HepG2 (cell line): ENCODE results near the gene CAPN10. TPM values are rescaled to one million over a fixed set of nuclear protein-coding genes. Genes with fewer than 3 reads are reported as not detected.

Experiments used
- ATF1 ChIP-seq: IDR thresholded peaks from 2 replicates; pipeline ENCODE4 v1.6.1; 2016; ENCODE audit warnings: mild to moderate bottlenecking, control low read depth
- ATF7 ChIP-seq, 2 experiments: fragments of 450-650 bp in 1 of 2; sonication (generic) in 1 of 2; formaldehyde crosslinking in 1 of 2; IDR thresholded peaks; 2 replicates each; pipeline versions ENCODE4 v1.4.0 to v1.6.1; 2016 to 2020; ENCODE audit warnings: antibody characterized with exemption in 1 of 2, mild to moderate bottlenecking in 1 of 2, missing genetic modification reagents in 1 of 2
- CCAR2 ChIP-seq: fragments of 200-400 bp; formaldehyde crosslinking; optimal IDR thresholded peaks from 2 replicates; pipeline ENCODE3; 2018; ENCODE audit warnings: low read depth, mild to moderate bottlenecking, low read length, moderate library complexity
- CENPT ChIP-seq: sonication (generic); formaldehyde crosslinking; IDR thresholded peaks from 2 replicates; pipeline ENCODE4 v1.8.0; 2022; ENCODE audit warnings: low read depth, mild to moderate bottlenecking, moderate library complexity, missing genetic modification reagents
- DNMT3B ChIP-seq: conservative IDR thresholded peaks from 2 replicates; pipeline ENCODE4 v1.6.1; 2016; ENCODE audit warnings: missing biosample characterization, control low read depth
- EED ChIP-seq: sonication (generic); formaldehyde crosslinking; IDR thresholded peaks from 2 replicates; pipeline ENCODE4 v1.5.0; 2020; ENCODE audit warnings: mild to moderate bottlenecking, missing genetic modification reagents
- HCFC1 ChIP-seq: fragments of 150-350 bp; IDR thresholded peaks from 2 replicates; pipeline ENCODE4 v1.6.1; 2014; ENCODE audit warnings: low read depth, low read length
- HOXD1 ChIP-seq: sonication (generic); formaldehyde crosslinking; IDR thresholded peaks from 2 replicates; pipeline ENCODE4 v1.5.0; 2020; ENCODE audit warnings: missing genetic modification reagents
- KDM5B ChIP-seq: sonication (generic); formaldehyde crosslinking; IDR thresholded peaks from 2 replicates; pipeline ENCODE4 v1.4.0; 2020; ENCODE audit warnings: missing genetic modification reagents, mild to moderate bottlenecking, borderline replicate concordance
- MTF1 ChIP-seq: sonication (generic); formaldehyde crosslinking; IDR thresholded peaks from 2 replicates; pipeline ENCODE4 v1.5.0; 2020; ENCODE audit warnings: missing genetic modification reagents
- NR1H2 ChIP-seq: sonication (generic); formaldehyde crosslinking; IDR thresholded peaks from 2 replicates; pipeline ENCODE4 v1.8.1; 2022; ENCODE audit warnings: low read depth, missing genetic modification reagents, borderline replicate concordance
- RBFOX2 ChIP-seq: fragments of 200-400 bp; formaldehyde crosslinking; IDR thresholded peaks from 2 replicates; pipeline ENCODE4 v1.6.1; 2017; ENCODE audit warnings: low read depth, mild to moderate bottlenecking, low read length
- RNF2 ChIP-seq: fragments of 450-650 bp; conservative IDR thresholded peaks from 2 replicates; pipeline ENCODE4 v1.6.1; 2016; ENCODE audit warnings: low read depth
- SAP130 ChIP-seq: IDR thresholded peaks from 2 replicates; pipeline ENCODE4 v1.6.1; 2016; ENCODE audit warnings: low read depth
- SIN3A ChIP-seq: IDR thresholded peaks from 2 replicates; pipeline ENCODE4 v1.6.1; 2011; ENCODE audit warnings: low read depth, mild to moderate bottlenecking, control low read depth, low read length, borderline replicate concordance
- STAG1 ChIP-seq: sonication (generic); formaldehyde crosslinking; IDR thresholded peaks from 2 replicates; pipeline ENCODE4 v1.4.0; 2020; ENCODE audit warnings: missing genetic modification reagents
- TCF12 ChIP-seq, 2 experiments: fragments of 450-650 bp in 1 of 2; sonication (generic) in 1 of 2; formaldehyde crosslinking in 1 of 2; IDR thresholded peaks; 2 replicates each; pipeline versions ENCODE4 v1.6.1 to v1.8.0; 2017 to 2022; ENCODE audit warnings: antibody characterized with exemption in 1 of 2, mild to moderate bottlenecking in 1 of 2, missing genetic modification reagents in 1 of 2, moderate library complexity in 1 of 2
- ZKSCAN5 ChIP-seq: sonication (generic); formaldehyde crosslinking; IDR thresholded peaks from 2 replicates; pipeline ENCODE4 v1.5.1; 2020; ENCODE audit warnings: mild to moderate bottlenecking, missing genetic modification reagents
- ZNF530 ChIP-seq: sonication (generic); formaldehyde crosslinking; IDR thresholded peaks from 2 replicates; pipeline ENCODE4 v1.5.0; 2020; ENCODE audit warnings: low read depth, mild to moderate bottlenecking, missing genetic modification reagents
- ZNF569 ChIP-seq: sonication (generic); formaldehyde crosslinking; IDR thresholded peaks from 2 replicates; pipeline ENCODE4 v1.5.0; 2020; ENCODE audit warnings: mild to moderate bottlenecking, missing genetic modification reagents, moderate library complexity, borderline replicate concordance
- ZNF713 ChIP-seq: sonication (generic); formaldehyde crosslinking; IDR thresholded peaks from 2 replicates; pipeline ENCODE4 v1.4.0; 2020; ENCODE audit warnings: mild to moderate bottlenecking, missing genetic modification reagents
- ZNF724P ChIP-seq: sonication (generic); formaldehyde crosslinking; IDR thresholded peaks from 2 replicates; pipeline ENCODE4 v1.8.0; 2022; ENCODE audit warnings: missing genetic modification reagents, borderline replicate concordance
- ZNF766 ChIP-seq: sonication (generic); formaldehyde crosslinking; IDR thresholded peaks from 2 replicates; pipeline ENCODE4 v1.5.0; 2020; ENCODE audit warnings: missing genetic modification reagents, borderline replicate concordance
- ZNF772 ChIP-seq: sonication (generic); formaldehyde crosslinking; IDR thresholded peaks from 2 replicates; pipeline ENCODE4 v1.5.0; 2020; ENCODE audit warnings: mild to moderate bottlenecking, missing genetic modification reagents
- ZNF776 ChIP-seq: sonication (generic); formaldehyde crosslinking; IDR thresholded peaks from 2 replicates; pipeline ENCODE4 v1.4.0; 2020; ENCODE audit warnings: mild to moderate bottlenecking, missing genetic modification reagents
- polyA plus RNA-seq, 8 experiments: library from polyadenylated mRNA; depleted of rRNA in 3 of 8; stranded (reverse) in 7 of 8; unstranded in 1 of 8; fragments of >200 nt; fragmentation: Illumina TruSeq in 4 of 8; extraction: Trizol in 4 of 8; gene quantifications; 2 replicates each; pipeline versions ENCODE4 v1.2.1 to v1.2.3, GENCODE V29; 2011 to 2016; ENCODE audit warnings: low read depth in 4 of 8, missing spikeins in 1 of 8, mixed read lengths in 1 of 8; ENCODE audit not compliant: insufficient read depth in 1 of 8
- total RNA-seq, 5 experiments: library from RNA; depleted of rRNA; stranded (reverse); fragments of >200 nt; fragmentation: Illumina TruSeq; extraction: Trizol; gene quantifications; 2 replicates each; pipeline ENCODE4 v1.2.3, GENCODE V29; 2016; ENCODE audit warnings: low read depth in 1 of 5
- TF ChIP-seq, protein P1 (sequence below): sonication (generic); formaldehyde crosslinking; IDR thresholded peaks from 2 replicates; pipeline ENCODE4 v1.5.0; 2020; ENCODE audit warnings: missing genetic modification reagents
- TF ChIP-seq, protein P2 (sequence below): sonication (generic); formaldehyde crosslinking; conservative IDR thresholded peaks from 2 replicates; pipeline ENCODE4 v1.5.0; 2020; ENCODE audit warnings: missing genetic modification reagents
- TF ChIP-seq, protein P3 (sequence below): sonication (generic); formaldehyde crosslinking; IDR thresholded peaks from 2 replicates; pipeline ENCODE4 v1.5.0; 2020; ENCODE audit warnings: missing genetic modification reagents

Gene CAPN10
- total and polyA plus RNA-seq, 2 of the 13 experiments (the other 11 are each of a cell fraction or from before 2014, with no cell fraction given) = 27.6 to 32.4 TPM

DNA sequence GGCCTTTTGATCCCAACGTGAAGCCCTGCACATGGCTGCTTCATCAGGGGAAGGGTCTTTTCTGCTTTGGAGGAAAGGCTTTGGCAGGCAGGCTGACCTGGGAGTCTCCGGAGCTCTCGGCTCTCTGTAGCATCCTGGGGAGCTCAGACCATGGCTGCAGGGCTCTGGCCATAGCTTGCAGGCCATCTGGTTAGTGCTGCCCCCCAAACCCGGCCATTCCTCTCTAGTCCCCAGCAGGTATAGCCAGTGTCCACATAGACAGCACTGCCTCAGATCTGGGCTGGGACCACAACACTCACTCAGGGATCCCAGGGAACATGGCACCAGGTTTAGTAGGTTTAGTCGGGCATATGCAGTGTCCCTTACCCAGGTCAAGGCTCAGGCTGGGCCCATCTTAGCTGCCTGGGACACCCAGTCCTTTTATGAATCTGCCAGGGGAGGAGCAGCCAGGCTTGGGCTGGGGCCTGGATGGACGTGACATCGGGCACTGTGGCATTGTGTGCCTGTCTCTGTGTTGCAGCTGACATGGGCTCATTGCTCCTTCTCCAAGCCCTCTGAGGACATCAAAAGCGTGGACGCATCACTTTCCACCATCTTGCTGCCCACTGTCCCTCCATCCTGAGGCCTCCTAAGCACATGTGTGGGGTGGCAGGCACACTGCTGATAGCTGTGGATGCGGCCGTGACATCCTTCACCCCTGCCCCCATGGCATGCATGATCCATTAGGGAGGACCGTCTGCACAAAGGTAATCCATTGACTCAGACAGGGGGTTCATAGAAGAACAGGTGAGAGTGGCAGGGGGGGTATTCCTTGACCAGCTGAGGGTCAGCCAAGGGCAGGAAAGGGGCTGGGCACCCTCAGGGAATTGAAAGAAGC is 19.6 kb downstream of the CAPN10 start (continued):
- TF ChIP-seq, protein P1, sequence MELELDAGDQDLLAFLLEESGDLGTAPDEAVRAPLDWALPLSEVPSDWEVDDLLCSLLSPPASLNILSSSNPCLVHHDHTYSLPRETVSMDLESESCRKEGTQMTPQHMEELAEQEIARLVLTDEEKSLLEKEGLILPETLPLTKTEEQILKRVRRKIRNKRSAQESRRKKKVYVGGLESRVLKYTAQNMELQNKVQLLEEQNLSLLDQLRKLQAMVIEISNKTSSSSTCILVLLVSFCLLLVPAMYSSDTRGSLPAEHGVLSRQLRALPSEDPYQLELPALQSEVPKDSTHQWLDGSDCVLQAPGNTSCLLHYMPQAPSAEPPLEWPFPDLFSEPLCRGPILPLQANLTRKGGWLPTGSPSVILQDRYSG = no peak
- TF ChIP-seq CCAR2 (no peak), MTF1 (CRISPR knock-in tag) (no peak), ATF1 (no peak), RBFOX2 (no peak), EED (no peak), TCF12 (IDR thresholded peaks at IDR 0.05) (no peak), TCF12 (CRISPR knock-in tag; IDR thresholded peaks at IDR 0.05) (peak; percentile 7; the same call in 1 of the 2 replicates), ATF7 (IDR thresholded peaks at IDR 0.05) (no peak), ATF7 (CRISPR knock-in tag; IDR thresholded peaks at IDR 0.05) (no peak), HOXD1 (CRISPR knock-in tag) (no peak), SIN3A (no peak), ZNF530 (no peak), STAG1 (no peak), SAP130 (CRISPR knock-in tag) (peak; percentile 37), ZNF772 (CRISPR knock-in tag) (0 out of 2 replicates have a peak, but pooled peaks have one; percentile 21), ZNF766 (CRISPR knock-in tag) (0 out of 2 replicates have a peak, but pooled peaks have one; percentile 13), HCFC1 (no peak), ZKSCAN5 (CRISPR knock-in tag) (no peak), NR1H2 (CRISPR knock-in tag) (no peak), ZNF776 (CRISPR knock-in tag) (no peak), CENPT (CRISPR knock-in tag) (0 out of 2 replicates have a peak, but pooled peaks have one; percentile 54), KDM5B (CRISPR knock-in tag) (no peak), ZNF569 (CRISPR knock-in tag) (no peak), ZNF724P (CRISPR knock-in tag) (no peak), ZNF713 (CRISPR knock-in tag) (no peak), RNF2 (no peak), DNMT3B (CRISPR knock-in tag) (no peak)
- TF ChIP-seq, protein P2, sequence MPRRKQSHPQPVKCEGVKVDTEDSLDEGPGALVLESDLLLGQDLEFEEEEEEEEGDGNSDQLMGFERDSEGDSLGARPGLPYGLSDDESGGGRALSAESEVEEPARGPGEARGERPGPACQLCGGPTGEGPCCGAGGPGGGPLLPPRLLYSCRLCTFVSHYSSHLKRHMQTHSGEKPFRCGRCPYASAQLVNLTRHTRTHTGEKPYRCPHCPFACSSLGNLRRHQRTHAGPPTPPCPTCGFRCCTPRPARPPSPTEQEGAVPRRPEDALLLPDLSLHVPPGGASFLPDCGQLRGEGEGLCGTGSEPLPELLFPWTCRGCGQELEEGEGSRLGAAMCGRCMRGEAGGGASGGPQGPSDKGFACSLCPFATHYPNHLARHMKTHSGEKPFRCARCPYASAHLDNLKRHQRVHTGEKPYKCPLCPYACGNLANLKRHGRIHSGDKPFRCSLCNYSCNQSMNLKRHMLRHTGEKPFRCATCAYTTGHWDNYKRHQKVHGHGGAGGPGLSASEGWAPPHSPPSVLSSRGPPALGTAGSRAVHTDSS = no peak
- TF ChIP-seq, protein P3, sequence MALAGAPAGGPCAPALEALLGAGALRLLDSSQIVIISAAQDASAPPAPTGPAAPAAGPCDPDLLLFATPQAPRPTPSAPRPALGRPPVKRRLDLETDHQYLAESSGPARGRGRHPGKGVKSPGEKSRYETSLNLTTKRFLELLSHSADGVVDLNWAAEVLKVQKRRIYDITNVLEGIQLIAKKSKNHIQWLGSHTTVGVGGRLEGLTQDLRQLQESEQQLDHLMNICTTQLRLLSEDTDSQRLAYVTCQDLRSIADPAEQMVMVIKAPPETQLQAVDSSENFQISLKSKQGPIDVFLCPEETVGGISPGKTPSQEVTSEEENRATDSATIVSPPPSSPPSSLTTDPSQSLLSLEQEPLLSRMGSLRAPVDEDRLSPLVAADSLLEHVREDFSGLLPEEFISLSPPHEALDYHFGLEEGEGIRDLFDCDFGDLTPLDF (CRISPR knock-in tag) = no peak
